GM23338 (cell line): ENCODE data around the gene KCNMB1. TPM values are rescaled to one million over a fixed set of nuclear protein-coding genes. Genes with fewer than 3 reads are reported as not detected.

Experiments
- ATAC-seq: fragments of 200-7000 bp; cut with Tn5 transposase; 3 replicates; pipeline ENCODE4 v1.9.1; 2020
- DNase-seq: peaks from one replicate; pipeline ENCODE4 v3.0.0-alpha.2; 2015; ENCODE audit warnings: low spot score
- H2AFZ ChIP-seq: fragments of 200-600 bp; sonication (generic); 2 replicates; pipeline ENCODE4 v1.8.0; 2016; ENCODE audit warnings: antibody characterized with exemption, mild to moderate bottlenecking, moderate library complexity
- H3F3A ChIP-seq: fragments of 200-600 bp; sonication (generic); replicated peaks from 2 replicates; pipeline ENCODE4 v1.8.0; 2017; ENCODE audit warnings: antibody characterized with exemption, mixed run types, low read depth
- H3K27ac ChIP-seq: fragments of 200-600 bp; sonication (generic); 2 replicates; pipeline ENCODE4 v1.6.1; 2016; ENCODE audit warnings: low read depth
- H3K27me3 ChIP-seq: fragments of 200-600 bp; sonication (generic); 2 replicates; pipeline ENCODE4 v1.8.0; 2016; ENCODE audit warnings: mild to moderate bottlenecking, mixed run types, moderate library complexity; ENCODE audit not compliant: insufficient read depth
- H3K36me3 ChIP-seq: fragments of 200-600 bp; sonication (generic); 2 replicates; pipeline ENCODE4 v1.8.0; 2016; ENCODE audit warnings: mild to moderate bottlenecking; ENCODE audit not compliant: insufficient read depth
- H3K4me1 ChIP-seq: fragments of 200-600 bp; sonication (generic); 2 replicates; pipeline ENCODE4 v1.8.0; 2016; ENCODE audit warnings: mild to moderate bottlenecking, moderate library complexity; ENCODE audit not compliant: insufficient read depth
- H3K4me2 ChIP-seq: fragments of 200-600 bp; sonication (generic); 2 replicates; pipeline ENCODE4 v1.7.1; 2017; ENCODE audit warnings: mixed run types
- H3K4me3 ChIP-seq: fragments of 200-600 bp; sonication (generic); 2 replicates; pipeline ENCODE4 v1.6.1; 2016; ENCODE audit warnings: mixed run types
- H3K79me2 ChIP-seq: fragments of 200-600 bp; sonication (generic); replicated peaks from 2 replicates; pipeline ENCODE4 v1.8.0; 2017; ENCODE audit warnings: mild to moderate bottlenecking; ENCODE audit not compliant: insufficient read depth
- H3K9me2 ChIP-seq: fragments of 200-600 bp; sonication (generic); 2 replicates; pipeline ENCODE4 v1.8.0; 2017; ENCODE audit not compliant: insufficient read depth
- H4K20me1 ChIP-seq: fragments of 200-600 bp; sonication (generic); replicated peaks from 2 replicates; pipeline ENCODE4 v1.8.0; 2017; ENCODE audit warnings: mild to moderate bottlenecking; ENCODE audit not compliant: insufficient read depth
- H3K27ac Mint-ChIP-seq: 2 replicates; pipeline ENCODE4 v1.8.0; 2020; ENCODE audit warnings: inconsistent platforms, mild to moderate bottlenecking, moderate library complexity, mixed read lengths
- H3K27me3 Mint-ChIP-seq: 3 replicates; pipeline ENCODE4 v1.8.0; 2022; ENCODE audit warnings: low read depth, mild to moderate bottlenecking, moderate library complexity, mixed read lengths, inconsistent platforms; ENCODE audit not compliant: insufficient read depth, poor library complexity
- H3K36me3 Mint-ChIP-seq: 3 replicates; pipeline ENCODE4 v1.8.0; 2021; ENCODE audit warnings: low read depth, mild to moderate bottlenecking, inconsistent platforms, moderate library complexity, mixed read lengths
- H3K4me1 Mint-ChIP-seq: 3 replicates; pipeline ENCODE4 v1.8.0; 2020; ENCODE audit warnings: mild to moderate bottlenecking, inconsistent platforms, mixed read lengths
- H3K4me3 Mint-ChIP-seq: 3 replicates; pipeline ENCODE4 v1.8.0; 2021; ENCODE audit warnings: moderate library complexity, mild to moderate bottlenecking, inconsistent platforms, mixed read lengths
- H3K9me3 Mint-ChIP-seq: 3 replicates; pipeline ENCODE4 v1.8.0; 2020; ENCODE audit warnings: moderate library complexity, mild to moderate bottlenecking, inconsistent platforms, mixed read lengths
- ETS1 ChIP-seq: IDR thresholded peaks from 2 replicates; pipeline ENCODE4 v1.6.1; 2016; ENCODE audit warnings: antibody characterized with exemption
- EZH2 ChIP-seq: fragments of 200-600 bp; sonication (generic); IDR thresholded peaks from one replicate; pipeline ENCODE4 v1.8.0; 2017; ENCODE audit warnings: antibody characterized with exemption, mild to moderate bottlenecking, low read depth; ENCODE audit not compliant: unreplicated experiment
- EZH2phosphoT487 ChIP-seq: fragments of 200-600 bp; sonication (generic); IDR thresholded peaks from one replicate; pipeline ENCODE4 v1.8.1; 2018; ENCODE audit warnings: antibody characterized with exemption; ENCODE audit not compliant: unreplicated experiment
- JUNB ChIP-seq: IDR thresholded peaks from one replicate; pipeline ENCODE4 v1.6.1; 2016; ENCODE audit warnings: antibody characterized with exemption; ENCODE audit not compliant: unreplicated experiment
- NANOG ChIP-seq: IDR thresholded peaks from 2 replicates; pipeline ENCODE4 v1.6.1; 2016; ENCODE audit warnings: antibody characterized with exemption, borderline replicate concordance
- POLR2AphosphoS5 ChIP-seq: IDR thresholded peaks from 2 replicates; pipeline ENCODE4 v1.6.1; 2016; ENCODE audit warnings: antibody characterized with exemption, low read depth
- REST ChIP-seq: IDR thresholded peaks from one replicate; pipeline ENCODE4 v1.6.1; 2018; ENCODE audit warnings: antibody characterized with exemption; ENCODE audit not compliant: unreplicated experiment
- STAT1 ChIP-seq: IDR thresholded peaks from one replicate; pipeline ENCODE4 v1.6.1; 2016; ENCODE audit warnings: antibody characterized with exemption; ENCODE audit not compliant: unreplicated experiment
- ZNF114 ChIP-seq: fragments of 250-450 bp; sonication (Bioruptor Pico); IDR thresholded peaks from 2 replicates; pipeline ENCODE4 v1.5.0; 2020; ENCODE audit warnings: mild to moderate bottlenecking, moderate library complexity
- ZNF331 ChIP-seq: fragments of 250-450 bp; sonication (Bioruptor Pico); IDR thresholded peaks from 2 replicates; pipeline ENCODE4 v1.5.0; 2020; ENCODE audit warnings: low read depth, mild to moderate bottlenecking, moderate library complexity
- polyA plus RNA-seq: library from polyadenylated mRNA; unstranded; fragments of >200 nt; fragmentation: Nextera tagmentation; extraction: Ambion mirVana; gene quantifications from 2 replicates; pipeline ENCODE4 v1.2.1, GENCODE V29; 2016
- total RNA-seq: library from RNA; depleted of rRNA; stranded (reverse); fragments of >200 nt; shearing (Covaris generic); gene quantifications from 2 replicates; pipeline ENCODE4 v1.2.3, GENCODE V29; 2014
- TF ChIP-seq, protein P1 (sequence below), 2 experiments: fragments of 200-600 bp in 1 of 2; sonication (generic) in 1 of 2; conservative IDR thresholded peaks; 2 replicates each; pipeline versions ENCODE4 v1.5.1 to v1.6.1; 2016 to 2017; ENCODE audit warnings: antibody characterized with exemption in 2 of 2, low read depth in 2 of 2, mild to moderate bottlenecking in 2 of 2, moderate library complexity in 1 of 2
- TF ChIP-seq, protein P2 (sequence below): fragments of 250-450 bp; sonication (Bioruptor Pico); IDR thresholded peaks from 2 replicates; pipeline ENCODE4 v1.5.0; 2020; ENCODE audit warnings: mild to moderate bottlenecking, moderate library complexity

Gene KCNMB1
- total and polyA plus RNA-seq, 2 experiments from 2014 or later: 0.17 to 0.19 TPM

DNA sequence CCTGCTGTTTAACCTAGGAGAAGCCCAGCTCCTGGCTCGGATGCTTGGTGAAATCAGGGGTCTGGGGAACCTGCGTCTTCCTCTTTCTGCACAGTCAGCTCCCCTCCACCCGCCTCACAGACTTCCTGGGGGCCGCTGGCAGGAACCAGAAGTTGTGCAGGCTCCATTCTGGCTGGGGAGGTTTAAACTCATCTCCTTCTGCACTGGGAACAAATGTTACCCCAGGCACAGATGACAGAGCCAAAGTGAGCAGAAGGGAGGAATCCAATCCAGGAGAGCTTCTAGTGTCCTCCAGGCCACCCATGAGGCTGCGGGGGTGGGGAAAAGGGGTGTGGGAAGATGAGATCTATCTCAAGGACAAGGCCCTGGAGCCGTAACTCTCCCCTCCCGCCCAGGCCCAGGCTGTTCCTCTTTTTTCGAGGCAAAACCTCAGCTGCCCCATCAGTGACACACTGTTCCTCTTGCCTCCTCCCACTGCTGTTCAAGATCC is 31.2 kb downstream of the KCNMB1 start:
- no peak overlapping the region for H3K4me3 ChIP-seq
- DNase-seq (no peak), ATAC-seq (no peak)
- TF ChIP-seq REST (no peak), JUNB (no peak), NANOG (no peak), ETS1 (no peak), ZNF331 (CRISPR knock-in tag) (no peak), ZNF114 (CRISPR knock-in tag) (no peak), POLR2AphosphoS5 (no peak), EZH2 (no peak), EZH2phosphoT487 (no peak), STAT1 (no peak)
- TF ChIP-seq, protein P1, sequence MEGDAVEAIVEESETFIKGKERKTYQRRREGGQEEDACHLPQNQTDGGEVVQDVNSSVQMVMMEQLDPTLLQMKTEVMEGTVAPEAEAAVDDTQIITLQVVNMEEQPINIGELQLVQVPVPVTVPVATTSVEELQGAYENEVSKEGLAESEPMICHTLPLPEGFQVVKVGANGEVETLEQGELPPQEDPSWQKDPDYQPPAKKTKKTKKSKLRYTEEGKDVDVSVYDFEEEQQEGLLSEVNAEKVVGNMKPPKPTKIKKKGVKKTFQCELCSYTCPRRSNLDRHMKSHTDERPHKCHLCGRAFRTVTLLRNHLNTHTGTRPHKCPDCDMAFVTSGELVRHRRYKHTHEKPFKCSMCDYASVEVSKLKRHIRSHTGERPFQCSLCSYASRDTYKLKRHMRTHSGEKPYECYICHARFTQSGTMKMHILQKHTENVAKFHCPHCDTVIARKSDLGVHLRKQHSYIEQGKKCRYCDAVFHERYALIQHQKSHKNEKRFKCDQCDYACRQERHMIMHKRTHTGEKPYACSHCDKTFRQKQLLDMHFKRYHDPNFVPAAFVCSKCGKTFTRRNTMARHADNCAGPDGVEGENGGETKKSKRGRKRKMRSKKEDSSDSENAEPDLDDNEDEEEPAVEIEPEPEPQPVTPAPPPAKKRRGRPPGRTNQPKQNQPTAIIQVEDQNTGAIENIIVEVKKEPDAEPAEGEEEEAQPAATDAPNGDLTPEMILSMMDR (conservative IDR thresholded peaks at IDR 0.05; ENCODE audit: low read depth in 2 of 2): no peak
- TF ChIP-seq, protein P2, sequence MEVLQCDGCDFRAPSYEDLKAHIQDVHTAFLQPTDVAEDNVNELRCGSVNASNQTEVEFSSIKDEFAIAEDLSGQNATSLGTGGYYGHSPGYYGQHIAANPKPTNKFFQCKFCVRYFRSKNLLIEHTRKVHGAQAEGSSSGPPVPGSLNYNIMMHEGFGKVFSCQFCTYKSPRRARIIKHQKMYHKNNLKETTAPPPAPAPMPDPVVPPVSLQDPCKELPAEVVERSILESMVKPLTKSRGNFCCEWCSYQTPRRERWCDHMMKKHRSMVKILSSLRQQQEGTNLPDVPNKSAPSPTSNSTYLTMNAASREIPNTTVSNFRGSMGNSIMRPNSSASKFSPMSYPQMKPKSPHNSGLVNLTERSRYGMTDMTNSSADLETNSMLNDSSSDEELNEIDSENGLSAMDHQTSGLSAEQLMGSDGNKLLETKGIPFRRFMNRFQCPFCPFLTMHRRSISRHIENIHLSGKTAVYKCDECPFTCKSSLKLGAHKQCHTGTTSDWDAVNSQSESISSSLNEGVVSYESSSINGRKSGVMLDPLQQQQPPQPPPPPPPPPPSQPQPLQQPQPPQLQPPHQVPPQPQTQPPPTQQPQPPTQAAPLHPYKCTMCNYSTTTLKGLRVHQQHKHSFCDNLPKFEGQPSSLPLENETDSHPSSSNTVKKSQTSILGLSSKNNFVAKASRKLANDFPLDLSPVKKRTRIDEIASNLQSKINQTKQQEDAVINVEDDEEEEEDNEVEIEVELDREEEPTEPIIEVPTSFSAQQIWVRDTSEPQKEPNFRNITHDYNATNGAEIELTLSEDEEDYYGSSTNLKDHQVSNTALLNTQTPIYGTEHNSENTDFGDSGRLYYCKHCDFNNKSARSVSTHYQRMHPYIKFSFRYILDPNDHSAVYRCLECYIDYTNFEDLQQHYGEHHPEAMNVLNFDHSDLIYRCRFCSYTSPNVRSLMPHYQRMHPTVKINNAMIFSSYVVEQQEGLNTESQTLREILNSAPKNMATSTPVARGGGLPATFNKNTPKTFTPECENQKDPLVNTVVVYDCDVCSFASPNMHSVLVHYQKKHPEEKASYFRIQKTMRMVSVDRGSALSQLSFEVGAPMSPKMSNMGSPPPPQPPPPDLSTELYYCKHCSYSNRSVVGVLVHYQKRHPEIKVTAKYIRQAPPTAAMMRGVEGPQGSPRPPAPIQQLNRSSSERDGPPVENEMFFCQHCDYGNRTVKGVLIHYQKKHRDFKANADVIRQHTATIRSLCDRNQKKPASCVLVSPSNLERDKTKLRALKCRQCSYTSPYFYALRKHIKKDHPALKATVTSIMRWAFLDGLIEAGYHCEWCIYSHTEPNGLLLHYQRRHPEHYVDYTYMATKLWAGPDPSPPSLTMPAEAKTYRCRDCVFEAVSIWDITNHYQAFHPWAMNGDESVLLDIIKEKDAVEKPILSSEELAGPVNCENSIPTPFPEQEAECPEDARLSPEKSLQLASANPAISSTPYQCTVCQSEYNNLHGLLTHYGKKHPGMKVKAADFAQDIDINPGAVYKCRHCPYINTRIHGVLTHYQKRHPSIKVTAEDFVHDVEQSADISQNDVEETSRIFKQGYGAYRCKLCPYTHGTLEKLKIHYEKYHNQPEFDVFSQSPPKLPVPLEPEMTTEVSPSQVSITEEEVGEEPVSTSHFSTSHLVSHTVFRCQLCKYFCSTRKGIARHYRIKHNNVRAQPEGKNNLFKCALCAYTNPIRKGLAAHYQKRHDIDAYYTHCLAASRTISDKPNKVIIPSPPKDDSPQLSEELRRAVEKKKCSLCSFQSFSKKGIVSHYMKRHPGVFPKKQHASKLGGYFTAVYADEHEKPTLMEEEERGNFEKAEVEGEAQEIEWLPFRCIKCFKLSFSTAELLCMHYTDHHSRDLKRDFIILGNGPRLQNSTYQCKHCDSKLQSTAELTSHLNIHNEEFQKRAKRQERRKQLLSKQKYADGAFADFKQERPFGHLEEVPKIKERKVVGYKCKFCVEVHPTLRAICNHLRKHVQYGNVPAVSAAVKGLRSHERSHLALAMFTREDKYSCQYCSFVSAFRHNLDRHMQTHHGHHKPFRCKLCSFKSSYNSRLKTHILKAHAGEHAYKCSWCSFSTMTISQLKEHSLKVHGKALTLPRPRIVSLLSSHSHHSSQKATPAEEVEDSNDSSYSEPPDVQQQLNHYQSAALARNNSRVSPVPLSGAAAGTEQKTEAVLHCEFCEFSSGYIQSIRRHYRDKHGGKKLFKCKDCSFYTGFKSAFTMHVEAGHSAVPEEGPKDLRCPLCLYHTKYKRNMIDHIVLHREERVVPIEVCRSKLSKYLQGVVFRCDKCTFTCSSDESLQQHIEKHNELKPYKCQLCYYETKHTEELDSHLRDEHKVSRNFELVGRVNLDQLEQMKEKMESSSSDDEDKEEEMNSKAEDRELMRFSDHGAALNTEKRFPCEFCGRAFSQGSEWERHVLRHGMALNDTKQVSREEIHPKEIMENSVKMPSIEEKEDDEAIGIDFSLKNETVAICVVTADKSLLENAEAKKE (CRISPR knock-in tag): no peak
- 0 out of 2 replicates have a peak overlapping the region, but pooled peaks have one; percentile 43 for H2AFZ ChIP-seq
- no peaks in the 10 kb centered on the region for H4K20me1 ChIP-seq
- Mint-ChIP-seq H3K4me3 (no peak overlapping the region), H3K4me1 (peaks cover 37% of the 10 kb centered on the region), H3K36me3 (no peaks in the 10 kb centered on the region), H3K27ac (no peak overlapping the region; the same call in 1 of the 2 replicates), H3K27me3 (peaks cover 16% of the 10 kb centered on the region), H3K9me3 (no peaks in the 10 kb centered on the region)
- no peak overlapping the region for H3K4me2 ChIP-seq
- H3K79me2 ChIP-seq: no peaks in the 10 kb centered on the region
- no peaks in the 10 kb centered on the region for H3K9me2 ChIP-seq
- H3K4me1 ChIP-seq: peaks cover 5% of the 10 kb centered on the region; the same call in 1 of the 2 replicates
- no peaks in the 10 kb centered on the region for H3K27me3 ChIP-seq
- H3K27ac ChIP-seq: no peak overlapping the region
- H3F3A ChIP-seq: no peaks in the 10 kb centered on the region
- H3K36me3 ChIP-seq: no peaks in the 10 kb centered on the region
